Fibroblast of skin of right quadriceps (primary cell): ENCODE measurements around the gene INTS6.
A peak's percentile ranks its signal among the peaks of the same experiment; 100 is the strongest.

ENCODE experiments used
- DNase-seq: peaks from one replicate; pipeline ENCODE4 v3.0.0-alpha.2; 2013

INTS6 gene

GRCh38 chr13:51341232-51341631, 111.6 kb downstream of the INTS6 start:
- DNase-seq, result no peak

GRCh38 chr13:51339952-51340732, 112.7 kb downstream of the INTS6 start:
- peak; percentile 14 for DNase-seq

- DNase-seq, result no peak
These were observed 113.5 kb downstream of the INTS6 start, which contains the start of gene SERPINE3 for GRCh38 chr13:51339354-51339753. SERPINE3 (plus strand) TSS chr13:51339691; CDS start chr13:51341092, 1,401 bp downstream.

- DNase-seq, result no peak
These were observed 116.1 kb downstream of the INTS6 start for GRCh38 chr13:51336746-51337145.

GRCh38 chr13:51333826-51334225, 119.0 kb downstream of the INTS6 start:
- no peak for DNase-seq

GRCh38 chr13:51333421-51333820, 119.4 kb downstream of the INTS6 start:
- no peak for DNase-seq

- DNase-seq, result no peak
These were observed 120.1 kb downstream of the INTS6 start for GRCh38 chr13:51332566-51333361.

GRCh38 chr13:51331354-51331861, 121.4 kb downstream of the INTS6 start:
- no peak for DNase-seq

GRCh38 chr13:51330791-51331190, 122.0 kb downstream of the INTS6 start:
- peak; percentile 44 for DNase-seq

GRCh38 chr13:51329606-51330005, 123.2 kb downstream of the INTS6 start:
- DNase-seq, result no peak

- no peak for DNase-seq
These were observed 124.3 kb downstream of the INTS6 start for GRCh38 chr13:51328488-51328887.

GRCh38 chr13:51327961-51328360, 124.9 kb downstream of the INTS6 start:
- DNase-seq, result no peak

- DNase-seq, result peak; percentile 15
These were observed 126.1 kb downstream of the INTS6 start for GRCh38 chr13:51326777-51327176.

- no peak for DNase-seq
These were observed 127.0 kb downstream of the INTS6 start for GRCh38 chr13:51325837-51326236.

GRCh38 chr13:51324714-51325420, 128.0 kb downstream of the INTS6 start:
- no peak for DNase-seq

- no peak for DNase-seq
These were observed 128.9 kb downstream of the INTS6 start for GRCh38 chr13:51323824-51324511.

GRCh38 chr13:51322826-51323225, 130.0 kb downstream of the INTS6 start:
- DNase-seq, result no peak

- DNase-seq, result no peak
These were observed 131.0 kb downstream of the INTS6 start for GRCh38 chr13:51321836-51322235.

- DNase-seq, result no peak
These were observed 134.0 kb downstream of the INTS6 start for GRCh38 chr13:51318876-51319275.

- no peak for DNase-seq
These were observed 134.8 kb downstream of the INTS6 start for GRCh38 chr13:51318015-51318414.

GRCh38 chr13:51317262-51317661, 135.6 kb downstream of the INTS6 start:
- peak; percentile 54 for DNase-seq

GRCh38 chr13:51313619-51314018, 139.2 kb downstream of the INTS6 start:
- DNase-seq, result no peak
